Metanephros (tissue), 1 donor: ENCODE results near the gene RSAD1. TPM values are rescaled to one million over a fixed set of nuclear protein-coding genes. Genes with fewer than 3 reads are reported as not detected.

Experiments
- total RNA-seq: library from RNA; depleted of rRNA; stranded (reverse); fragments of >200 nt; gene quantifications from one replicate; pipeline ENCODE4 v1.2.3, GENCODE V29; 2014

RSAD1 gene
- 41.0 TPM for total RNA-seq

DNA sequence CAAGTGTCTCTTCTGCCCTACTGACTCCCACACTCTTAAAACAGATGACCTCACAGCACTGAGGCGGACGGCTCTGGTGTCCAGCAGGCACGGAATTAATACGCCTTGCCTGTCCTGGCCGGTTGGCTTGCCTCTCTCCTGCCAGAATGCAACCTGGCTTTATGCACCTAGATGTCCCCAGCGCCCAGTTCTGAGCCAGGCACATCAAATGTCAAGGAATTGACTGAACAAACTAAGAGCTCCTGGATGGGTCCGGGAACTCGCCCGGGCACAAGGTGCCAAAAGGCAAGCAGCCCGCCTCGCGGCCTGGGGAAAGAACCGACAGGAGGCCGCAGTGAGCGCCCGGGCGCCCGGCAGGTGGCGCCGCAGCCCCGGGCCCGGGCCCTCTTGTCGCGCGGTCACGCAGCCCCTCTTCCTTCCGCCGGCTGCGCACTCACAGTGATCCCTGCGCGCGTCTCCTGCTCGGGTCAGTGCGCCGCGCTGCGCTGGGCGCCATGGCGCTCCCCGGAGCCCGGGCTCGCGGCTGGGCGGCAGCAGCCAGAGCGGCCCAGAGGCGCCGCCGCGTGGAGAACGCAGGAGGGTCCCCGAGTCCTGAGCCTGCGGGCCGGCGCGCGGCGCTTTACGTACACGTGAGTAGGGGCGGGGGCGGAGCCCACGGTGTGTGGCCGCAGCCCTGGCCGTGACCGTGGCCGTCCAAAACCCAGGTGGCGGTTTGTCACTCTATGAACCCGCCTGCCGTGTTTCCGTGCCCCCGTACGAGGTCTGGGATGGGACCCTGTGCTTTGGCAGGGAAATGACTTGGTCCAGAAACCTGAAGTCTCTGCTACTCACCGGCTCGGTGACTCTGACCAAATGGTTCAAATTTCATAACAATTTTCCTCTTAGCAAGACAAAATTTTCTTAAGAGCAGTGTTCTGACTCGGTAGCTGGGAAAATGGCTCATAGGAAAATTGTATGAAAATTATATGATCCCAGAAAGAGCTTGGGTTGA is at the start of gene RSAD1:
Gene RSAD1, plus strand, starts transcription at position 470 of the 991 bp plus-strand sequence. Its CDS starts 25 bp downstream, at position 495.

DNA sequence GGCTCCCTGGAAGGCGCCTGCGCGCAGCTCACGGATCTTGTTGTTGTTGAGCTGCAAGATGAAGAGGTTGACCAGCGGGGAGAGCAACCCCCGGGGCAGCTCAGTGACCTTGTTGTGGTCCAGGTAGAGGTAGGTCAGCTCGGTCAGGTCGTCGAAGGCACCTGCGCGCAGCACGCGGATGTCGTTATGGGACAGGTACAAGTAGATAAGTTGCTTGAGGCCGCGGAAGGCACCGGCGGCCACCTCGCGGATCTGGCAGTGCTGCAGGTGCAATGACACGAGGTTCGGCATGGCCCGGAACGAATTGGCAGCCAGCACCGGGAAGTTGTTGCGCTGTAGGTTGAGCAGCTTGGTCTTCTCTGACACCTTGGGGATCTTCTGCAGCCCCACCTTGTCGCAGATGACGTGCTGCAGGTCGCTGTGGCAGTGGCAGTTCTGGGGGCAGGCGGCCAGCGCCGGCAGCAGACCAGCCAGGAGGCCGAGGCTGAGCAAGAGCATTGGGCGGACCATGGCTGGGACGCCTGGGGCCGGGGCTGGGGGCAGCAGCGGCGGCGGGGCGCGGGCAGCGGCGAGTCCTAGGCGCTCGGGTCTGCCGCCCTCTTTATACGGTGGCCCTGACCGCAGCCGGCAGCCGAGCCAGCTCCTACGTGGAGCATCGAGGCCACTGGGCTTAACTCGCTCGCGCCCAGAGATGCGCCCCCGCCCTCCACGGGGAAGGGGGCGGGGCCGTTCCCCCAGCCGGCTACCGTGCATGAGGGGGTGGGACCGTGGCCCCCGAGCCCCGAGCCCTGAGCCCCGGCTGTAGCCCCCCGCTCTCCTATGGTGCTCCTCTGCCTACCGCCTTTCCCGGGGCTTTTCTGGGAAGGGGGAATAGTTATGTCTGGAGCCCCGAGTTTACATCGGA is 10.1 kb upstream of the RSAD1 start, which contains the start of gene CHAD:
Gene CHAD, minus strand, starts transcription at position 577 of the 904 bp plus-strand sequence. Its CDS starts 67 bp downstream, at position 510.

DNA sequence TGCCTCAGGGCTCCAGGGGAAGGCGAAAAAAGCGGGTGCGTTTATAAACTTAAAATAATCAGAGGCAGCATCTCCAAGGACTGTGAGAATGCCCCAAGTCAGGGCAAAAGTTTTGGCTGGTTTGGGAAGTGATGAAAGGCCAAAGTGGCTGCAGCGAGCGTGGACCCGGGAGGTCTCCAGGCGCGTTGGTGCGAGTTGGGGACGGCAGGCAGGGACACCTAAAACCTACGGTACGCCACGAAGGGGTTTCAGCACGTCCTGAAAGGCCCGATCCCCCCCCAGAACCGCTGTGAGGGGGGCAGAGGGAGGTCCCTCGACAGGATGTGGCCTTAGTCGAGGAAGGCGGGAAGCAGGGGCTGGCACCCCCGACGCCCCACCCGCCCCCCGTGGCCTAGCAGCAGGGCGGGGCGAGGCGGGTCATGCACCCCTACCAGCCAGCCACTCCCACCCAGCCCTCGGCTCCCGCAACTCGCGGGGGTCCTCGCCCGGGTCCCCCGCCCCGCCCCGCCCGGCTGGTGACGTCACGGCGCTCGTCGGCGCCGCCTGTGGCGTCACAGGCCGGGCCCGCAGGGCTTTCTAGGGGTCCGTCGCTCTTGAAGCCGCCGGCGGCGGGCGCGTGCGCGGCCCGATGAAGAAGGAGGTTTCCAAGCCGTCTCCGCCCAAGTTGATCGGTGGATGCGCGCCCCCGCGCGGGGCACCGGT is 29.4 kb downstream of the RSAD1 start, which contains the start of gene MYCBPAP:
Gene MYCBPAP, plus strand, starts transcription at position 569 of the 702 bp plus-strand sequence. CDS start 236 bp downstream, outside the sequence.

DNA sequence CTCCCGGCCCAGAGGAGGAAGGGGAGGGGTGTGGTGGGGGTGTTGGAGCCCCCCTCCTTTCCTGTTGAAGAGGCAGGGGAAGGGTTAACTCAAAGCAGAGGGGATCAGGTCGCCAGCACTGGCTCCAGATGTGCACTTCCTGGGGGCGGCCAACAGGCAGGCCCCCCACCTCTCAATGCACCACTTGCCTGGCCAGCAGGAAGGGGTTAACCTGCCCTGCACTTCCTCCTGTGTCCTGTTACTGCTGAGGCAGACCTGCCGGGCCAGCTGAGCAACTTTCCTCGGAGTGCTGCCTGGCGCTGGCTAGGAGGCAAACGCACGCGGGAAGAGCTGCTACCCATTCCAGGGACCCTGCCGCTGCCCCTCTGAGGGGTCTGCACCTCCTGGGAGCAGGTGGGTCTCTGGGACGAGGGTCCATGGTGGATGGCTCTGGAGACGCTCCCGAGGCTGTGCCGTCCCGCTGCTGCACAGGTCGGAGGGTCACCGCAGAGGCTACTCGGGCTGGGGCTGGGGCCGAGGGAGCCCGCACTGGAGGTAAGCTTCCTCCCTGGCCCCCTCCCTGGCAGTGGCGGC is 53.9 kb downstream of the RSAD1 start, which contains the start of gene EPN3:
Gene EPN3, plus strand, starts transcription at position 284 of the 573 bp plus-strand sequence. CDS start 3,822 bp downstream, outside the sequence.

Other genes starting within 250 kb of the RSAD1 start
- 0.58 TPM for gene TMEM92, start 204.4 kb upstream of the RSAD1 start, total RNA-seq
- gene XYLT2, start 132.7 kb upstream of the RSAD1 start, total RNA-seq = 35.9 TPM
- 47.6 TPM for gene MRPL27, start 105.7 kb upstream of the RSAD1 start, total RNA-seq
- gene EME1, start 105.6 kb upstream of the RSAD1 start, total RNA-seq = 3.0 TPM
- 44.1 TPM for gene LRRC59, start 81.3 kb upstream of the RSAD1 start, total RNA-seq
- gene ACSF2, start 52.6 kb upstream of the RSAD1 start, total RNA-seq = 73.9 TPM
- 0.12 TPM for gene CHAD, start 10.0 kb upstream of the RSAD1 start, total RNA-seq
- gene MYCBPAP, start 29.6 kb downstream of the RSAD1 start, total RNA-seq = 2.9 TPM
- gene EPN3, start 53.9 kb downstream of the RSAD1 start, total RNA-seq = 10.7 TPM
- gene SPATA20, start 68.3 kb downstream of the RSAD1 start, total RNA-seq = 59.0 TPM
- 17.1 TPM for gene CACNA1G, start 81.9 kb downstream of the RSAD1 start, total RNA-seq
- 13.5 TPM for gene ABCC3, start 156.0 kb downstream of the RSAD1 start, total RNA-seq
- gene ANKRD40, start 229.1 kb downstream of the RSAD1 start, total RNA-seq = 28.6 TPM
- gene LUC7L3, start 240.7 kb downstream of the RSAD1 start, total RNA-seq = 144 TPM